NCI-H748 (cell line): ENCODE data around the gene PTH2R.
"Not testable (repeated sequence)": the region's sequence is repeated elsewhere in the genome, so short reads cannot be mapped to it uniquely, and the experiment has no call there.

Experiments
- DNase-seq: peaks from one replicate; lab custom pipeline; 2025; ENCODE audit not compliant: unreplicated experiment; lab: John Stamatoyannopoulos, UW

The PTH2R gene

GRCh38 chr2:208406474-208407451 is at the start of gene PTH2R:
Gene PTH2R (plus strand): TSS chr2:208406792. CDS start chr2:208407044, 252 bp downstream.
- DNase-seq = peak; percentile 99

GRCh38 chr2:208356846-208357574 is 49.6 kb upstream of the PTH2R start:
- no peak for DNase-seq

GRCh38 chr2:208358758-208359631 is 47.6 kb upstream of the PTH2R start:
- peak; percentile 87 for DNase-seq

- peak; percentile 93 for DNase-seq
Measured at GRCh38 chr2:208359632-208359986, 47.0 kb upstream of the PTH2R start.

- no peak for DNase-seq
Measured at GRCh38 chr2:208360259-208361076, 46.1 kb upstream of the PTH2R start.

GRCh38 chr2:208361077-208361441 is 45.5 kb upstream of the PTH2R start:
- DNase-seq = no peak

- no peak for DNase-seq
Measured at GRCh38 chr2:208363485-208363884, 43.1 kb upstream of the PTH2R start.

- DNase-seq = no peak
Measured at GRCh38 chr2:208366215-208367127, 40.1 kb upstream of the PTH2R start.

GRCh38 chr2:208369091-208369490 is 37.5 kb upstream of the PTH2R start:
- DNase-seq = no peak

- no peak for DNase-seq
Measured at GRCh38 chr2:208370881-208371633, 35.5 kb upstream of the PTH2R start.

- no peak for DNase-seq
Measured at GRCh38 chr2:208371634-208371935, 35.0 kb upstream of the PTH2R start.

GRCh38 chr2:208373460-208374089 is 33.0 kb upstream of the PTH2R start:
- peak; percentile 75 for DNase-seq

- no peak for DNase-seq
Measured at GRCh38 chr2:208375491-208376068, 31.0 kb upstream of the PTH2R start.

GRCh38 chr2:208377344-208377860 is 29.2 kb upstream of the PTH2R start:
- not testable (repeated sequence) for DNase-seq

GRCh38 chr2:208379192-208379591 is 27.4 kb upstream of the PTH2R start:
- no peak for DNase-seq

- DNase-seq = no peak
Measured at GRCh38 chr2:208384637-208385036, 22.0 kb upstream of the PTH2R start.

- DNase-seq = no peak
Measured at GRCh38 chr2:208386541-208386940, 20.1 kb upstream of the PTH2R start.

GRCh38 chr2:208389940-208390339 is 16.7 kb upstream of the PTH2R start:
- DNase-seq = no peak
